IMR-90 (cell line): Measurements from ENCODE around the gene SMIM31. TPM values are rescaled to one million over a fixed set of nuclear protein-coding genes. Genes with fewer than 3 reads are reported as not detected.

Experiments used
- ATAC-seq: fragments of 200-7000 bp; cut with Tn5 transposase; 2 replicates; pipeline ENCODE4 v1.9.1; 2020; ENCODE audit warnings: low read depth, mild to moderate bottlenecking, moderate library complexity
- BruUV-seq: library from RNA; stranded (reverse); fragments of 400-500 nt; replicated peaks from 2 replicates; lab custom pipeline; 2021; lab: Mats Ljungman, UMichigan
- CTCF ChIA-PET: fragments of 300-600 bp; formaldehyde crosslinking; extraction: SDS; loops from one replicate; lab custom pipeline; 2021; ENCODE audit warnings: antibody characterized with exemption; lab: Yijun Ruan, JAX
- POLR2A ChIA-PET: fragments of 300-600 bp; sonication (Branson Sonifier 250); formaldehyde crosslinking; loops from one replicate; lab custom pipeline; 2022; ENCODE audit warnings: antibody characterized with exemption; ENCODE audit not compliant: unreplicated experiment; lab: Charles Lee
- DNase-seq: peaks from one replicate; pipeline ENCODE4 v3.0.0; 2013
- H2AFZ ChIP-seq: replicated peaks from 2 replicates; pipeline ENCODE3; 2013; ENCODE audit warnings: low read length, mild to moderate bottlenecking; ENCODE audit not compliant: poor library complexity
- H2AK5ac ChIP-seq: 2 replicates; pipeline ENCODE4 v1.6.1; 2013; ENCODE audit warnings: low read depth, low read length, inconsistent platforms
- H2AK9ac ChIP-seq: replicated peaks from 2 replicates; pipeline ENCODE3; 2013; ENCODE audit warnings: mild to moderate bottlenecking, low read depth, low read length, moderate library complexity; ENCODE audit not compliant: poor library complexity
- H2BK120ac ChIP-seq: 2 replicates; pipeline ENCODE4 v1.6.1; 2013; ENCODE audit warnings: low read depth, low read length, inconsistent platforms
- H2BK15ac ChIP-seq: 3 replicates; pipeline ENCODE4 v1.6.1; 2013; ENCODE audit warnings: low read depth, low read length, inconsistent platforms
- H2BK20ac ChIP-seq: 2 replicates; pipeline ENCODE4 v1.6.1; 2013; ENCODE audit warnings: low read depth, mild to moderate bottlenecking, inconsistent platforms, low read length, moderate library complexity
- H2BK5ac ChIP-seq: 2 replicates; pipeline ENCODE4 v1.6.1; 2013; ENCODE audit warnings: mild to moderate bottlenecking, low read depth, low read length, inconsistent platforms; ENCODE audit not compliant: poor library complexity, severe bottlenecking
- H3K14ac ChIP-seq: replicated peaks from 2 replicates; pipeline ENCODE4 v1.6.1; 2013; ENCODE audit warnings: low read depth, low read length, inconsistent platforms
- H3K18ac ChIP-seq: 2 replicates; pipeline ENCODE4 v1.6.1; 2013; ENCODE audit warnings: low read depth, low read length, control low read depth
- H3K23ac ChIP-seq: 2 replicates; pipeline ENCODE4 v1.6.1; 2013; ENCODE audit warnings: low read depth, low read length, inconsistent platforms
- H3K27ac ChIP-seq: 2 replicates; pipeline ENCODE4 v1.5.1; 2013; ENCODE audit warnings: mild to moderate bottlenecking, control low read depth, low read length; ENCODE audit not compliant: insufficient read depth
- H3K27me3 ChIP-seq: 2 replicates; pipeline ENCODE4 v1.6.1; 2013; ENCODE audit warnings: low read length; ENCODE audit not compliant: control insufficient read depth, insufficient read depth
- H3K36me3 ChIP-seq: 2 replicates; pipeline ENCODE4 v1.6.1; 2013; ENCODE audit warnings: low read length, mixed read lengths; ENCODE audit not compliant: control insufficient read depth, insufficient read depth
- H3K4ac ChIP-seq: 2 replicates; pipeline ENCODE4 v1.6.1; 2013; ENCODE audit warnings: low read depth, low read length, inconsistent platforms
- H3K4me1 ChIP-seq: 2 replicates; pipeline ENCODE4 v1.6.1; 2013; ENCODE audit warnings: low read length, mixed read lengths; ENCODE audit not compliant: control insufficient read depth, insufficient read depth
- H3K4me2 ChIP-seq: 2 replicates; pipeline ENCODE4 v1.6.1; 2013; ENCODE audit warnings: low read depth, mild to moderate bottlenecking, control low read depth, low read length, moderate library complexity
- H3K4me3 ChIP-seq: 2 replicates; pipeline ENCODE4 v1.5.1; 2013; ENCODE audit warnings: low read depth, mild to moderate bottlenecking, control low read depth, low read length, moderate library complexity; ENCODE audit not compliant: insufficient read depth
- H3K56ac ChIP-seq: 2 replicates; pipeline ENCODE4 v1.6.1; 2013; ENCODE audit warnings: low read length, inconsistent platforms; ENCODE audit not compliant: insufficient read depth; ENCODE audit errors: extremely low read depth
- H3K79me1 ChIP-seq, 2 experiments: 2 replicates each; pipeline ENCODE4 v1.6.1; 2013; ENCODE audit warnings: low read length in 2 of 2, inconsistent platforms in 1 of 2, low read depth in 1 of 2
- H3K9ac ChIP-seq: 2 replicates; pipeline ENCODE4 v1.6.1; 2013; ENCODE audit warnings: low read depth, low read length, control low read depth
- H3K9me1 ChIP-seq: 2 replicates; pipeline ENCODE4 v1.6.1; 2013; ENCODE audit warnings: low read length, inconsistent platforms; ENCODE audit not compliant: insufficient read depth
- H3K9me3 ChIP-seq: 2 replicates; pipeline ENCODE4 v1.6.1; 2013; ENCODE audit warnings: low read length; ENCODE audit not compliant: control insufficient read depth, insufficient read depth
- H4K20me1 ChIP-seq: 2 replicates; pipeline ENCODE4 v1.6.1; 2013; ENCODE audit warnings: low read length, inconsistent platforms; ENCODE audit not compliant: insufficient read depth
- H4K5ac ChIP-seq: 2 replicates; pipeline ENCODE4 v1.6.1; 2013; ENCODE audit warnings: mild to moderate bottlenecking, low read depth, low read length, control low read depth
- H4K8ac ChIP-seq, 2 experiments: 2 replicates each; pipeline ENCODE4 v1.6.1; 2013; ENCODE audit warnings: low read depth in 2 of 2, low read length in 2 of 2, control low read depth in 1 of 2, inconsistent platforms in 1 of 2
- H4K91ac ChIP-seq: 2 replicates; pipeline ENCODE4 v1.6.1; 2013; ENCODE audit warnings: low read depth, low read length, inconsistent platforms; ENCODE audit not compliant: insufficient read depth
- BHLHE40 ChIP-seq: fragments of 150-350 bp; IDR thresholded peaks from 2 replicates; pipeline ENCODE4 v1.6.1; 2016; ENCODE audit warnings: mild to moderate bottlenecking, low read depth, low read length
- CEBPB ChIP-seq: IDR thresholded peaks from 2 replicates; pipeline ENCODE4 v1.6.1; 2012; ENCODE audit warnings: low read depth, low read length, improper control_type of control experiment
- CHD1 ChIP-seq: IDR thresholded peaks from 2 replicates; pipeline ENCODE4 v1.6.1; 2012; ENCODE audit warnings: low read depth, low read length, improper control_type of control experiment
- ELK1 ChIP-seq: fragments of 150-350 bp; IDR thresholded peaks from 2 replicates; pipeline ENCODE4 v1.6.1; 2016; ENCODE audit warnings: low read depth, mild to moderate bottlenecking, low read length, moderate library complexity, borderline replicate concordance
- FOS ChIP-seq: fragments of 150-350 bp; IDR thresholded peaks from 2 replicates; pipeline ENCODE4 v1.6.1; 2016; ENCODE audit warnings: low read depth, low read length
- MAFK ChIP-seq: IDR thresholded peaks from 2 replicates; pipeline ENCODE4 v1.6.1; 2012; ENCODE audit warnings: low read depth, low read length, improper control_type of control experiment
- MAZ ChIP-seq: IDR thresholded peaks from 2 replicates; pipeline ENCODE4 v1.6.1; 2012; ENCODE audit warnings: low read depth, mild to moderate bottlenecking, low read length, improper control_type of control experiment, moderate library complexity, borderline replicate concordance
- MXI1 ChIP-seq: IDR thresholded peaks from 2 replicates; pipeline ENCODE4 v1.6.1; 2012; ENCODE audit warnings: low read depth, mild to moderate bottlenecking, low read length, moderate library complexity, borderline replicate concordance
- NFE2L2 ChIP-seq: fragments of 150-350 bp; IDR thresholded peaks from 2 replicates; pipeline ENCODE4 v1.6.1; 2016; ENCODE audit warnings: low read depth, mild to moderate bottlenecking, low read length
- POLR2A ChIP-seq: IDR thresholded peaks from 2 replicates; pipeline ENCODE4 v1.6.1; 2012; ENCODE audit warnings: mild to moderate bottlenecking, low read depth, low read length
- RAD21 ChIP-seq: IDR thresholded peaks from 2 replicates; pipeline ENCODE4 v1.6.1; 2012; ENCODE audit warnings: low read length, improper control_type of control experiment
- RCOR1 ChIP-seq: IDR thresholded peaks from 2 replicates; pipeline ENCODE4 v1.6.1; 2012; ENCODE audit warnings: mild to moderate bottlenecking, low read length, improper control_type of control experiment; ENCODE audit not compliant: insufficient replicate concordance
- RFX5 ChIP-seq: IDR thresholded peaks from 2 replicates; pipeline ENCODE4 v1.8.0; 2012; ENCODE audit warnings: low read depth, mild to moderate bottlenecking, low read length, moderate library complexity
- SMC3 ChIP-seq: fragments of 150-350 bp; IDR thresholded peaks from 2 replicates; pipeline ENCODE4 v1.6.1; 2016; ENCODE audit warnings: low read depth, mild to moderate bottlenecking, antibody characterized with exemption, low read length, moderate library complexity
- USF2 ChIP-seq: fragments of 150-350 bp; IDR thresholded peaks from 2 replicates; pipeline ENCODE4 v1.6.1; 2017; ENCODE audit warnings: mild to moderate bottlenecking, antibody characterized with exemption, low read length, low read depth
- WGBS, 2 experiments: methylation state at CpG; one replicate each; pipeline versions ENCODE4 v1.1.5 to v1.1.7; 2013; ENCODE audit warnings: missing lambda C conversion rate in 2 of 2; ENCODE audit not compliant: insufficient read length in 1 of 2; ENCODE audit errors: extremely low coverage in 2 of 2; 5-methylcytosine and 5-hydroxymethylcytosine counted together
- dilution Hi-C: fragments of 300-500 bp; cut with HindIII; formaldehyde crosslinking; loops from one replicate; pipeline ENCODE4 v1.14.3; 2018; ENCODE audit warnings: low sequenced_read_pairs; ENCODE audit not compliant: unreplicated experiment
- in situ Hi-C: fragments of 300-500 bp; cut with MboI; formaldehyde crosslinking; loops from 3 replicates; pipeline ENCODE4 v1.14.3; 2019; ENCODE audit warnings: low sequenced_read_pairs, inconsistent platforms, mixed read lengths
- intact Hi-C: fragments of 100-400 bp; cut with micrococcal nuclease; formaldehyde crosslinking; loops from 2 replicates; pipeline ENCODE4 v1.10.0; 2022
- polyA plus RNA-seq, 3 experiments: library from polyadenylated mRNA; depleted of rRNA; stranded (reverse); fragments of >200 nt; gene quantifications; 2 replicates each; pipeline ENCODE4 v1.2.3, GENCODE V29; 2012; ENCODE audit warnings: low replicate concordance in 1 of 3
- total RNA-seq: library from RNA; depleted of rRNA; stranded (reverse); fragments of >200 nt; gene quantifications from 2 replicates; pipeline ENCODE4 v1.2.3, GENCODE V29; 2012
- TF ChIP-seq, protein P1 (sequence below): conservative IDR thresholded peaks from 2 replicates; pipeline ENCODE4 v1.5.1; 2012; ENCODE audit warnings: mild to moderate bottlenecking, low read depth, low read length, improper control_type of control experiment

The SMIM31 gene
- total and polyA plus RNA-seq, 2 of the 4 experiments (the other 2 are of a cell fraction), result not detected

GRCh38 chr4:164761241-164761640 is 7.3 kb downstream of the SMIM31 start:
- ATAC-seq, result no peak
- Histone ChIP-seq H3K79me1 (no peaks in the 10 kb centered on the region), H2BK20ac (no peak overlapping the region), H3K36me3 (no peaks in the 10 kb centered on the region), H3K4me3 (no peak overlapping the region), H4K5ac (no peak overlapping the region), H3K4me2 (no peak overlapping the region), H4K91ac (no peak overlapping the region), H3K27ac (no peak overlapping the region), H4K8ac (no peak overlapping the region), H3K23ac (no peak overlapping the region), H3K9me1 (no peaks in the 10 kb centered on the region), H3K56ac (no peak overlapping the region), H3K4ac (no peak overlapping the region), H3K9me3 (no peaks in the 10 kb centered on the region), H3K14ac (no peak overlapping the region), H2AK5ac (no peak overlapping the region), H3K27me3 (no peaks in the 10 kb centered on the region), H2AFZ (no peak overlapping the region), H2AK9ac (no peak overlapping the region), H2BK15ac (no peak overlapping the region), H3K9ac (no peak overlapping the region), H3K18ac (no peak overlapping the region), H3K4me1 (no peaks in the 10 kb centered on the region), H2BK5ac (no peak overlapping the region), H2BK120ac (no peak overlapping the region), H4K20me1 (no peaks in the 10 kb centered on the region)
- WGBS, 2 experiments, result no CpG with 5 or more reads among the region's 1 CpG
- TF ChIP-seq ELK1 (no peak), RAD21 (no peak), MXI1 (no peak), USF2 (no peak), RCOR1 (no peak), BHLHE40 (no peak), FOS (no peak), RFX5 (no peak), MAFK (no peak), POLR2A (no peak), MAZ (no peak), CHD1 (no peak), SMC3 (no peak), NFE2L2 (no peak), CEBPB (no peak)
- TF ChIP-seq, protein P1, sequence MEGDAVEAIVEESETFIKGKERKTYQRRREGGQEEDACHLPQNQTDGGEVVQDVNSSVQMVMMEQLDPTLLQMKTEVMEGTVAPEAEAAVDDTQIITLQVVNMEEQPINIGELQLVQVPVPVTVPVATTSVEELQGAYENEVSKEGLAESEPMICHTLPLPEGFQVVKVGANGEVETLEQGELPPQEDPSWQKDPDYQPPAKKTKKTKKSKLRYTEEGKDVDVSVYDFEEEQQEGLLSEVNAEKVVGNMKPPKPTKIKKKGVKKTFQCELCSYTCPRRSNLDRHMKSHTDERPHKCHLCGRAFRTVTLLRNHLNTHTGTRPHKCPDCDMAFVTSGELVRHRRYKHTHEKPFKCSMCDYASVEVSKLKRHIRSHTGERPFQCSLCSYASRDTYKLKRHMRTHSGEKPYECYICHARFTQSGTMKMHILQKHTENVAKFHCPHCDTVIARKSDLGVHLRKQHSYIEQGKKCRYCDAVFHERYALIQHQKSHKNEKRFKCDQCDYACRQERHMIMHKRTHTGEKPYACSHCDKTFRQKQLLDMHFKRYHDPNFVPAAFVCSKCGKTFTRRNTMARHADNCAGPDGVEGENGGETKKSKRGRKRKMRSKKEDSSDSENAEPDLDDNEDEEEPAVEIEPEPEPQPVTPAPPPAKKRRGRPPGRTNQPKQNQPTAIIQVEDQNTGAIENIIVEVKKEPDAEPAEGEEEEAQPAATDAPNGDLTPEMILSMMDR, result no peak
- intact Hi-C loops, result no loop called here
- dilution Hi-C loops, result no loop called here
- no peak for DNase-seq
- BruUV-seq, result no TSS peak
- in situ Hi-C loops, result no loop called here
- ChIA-PET POLR2A (no interaction called here), CTCF (no interaction called here)
